ENCODE data around the gene SLC25A30.

SLC25A30 gene

GRCh38 chr13:45410466-45410865 lies 7.7 kb downstream of the SLC25A30 start:
- TF ChIP-seq, protein P1, sequence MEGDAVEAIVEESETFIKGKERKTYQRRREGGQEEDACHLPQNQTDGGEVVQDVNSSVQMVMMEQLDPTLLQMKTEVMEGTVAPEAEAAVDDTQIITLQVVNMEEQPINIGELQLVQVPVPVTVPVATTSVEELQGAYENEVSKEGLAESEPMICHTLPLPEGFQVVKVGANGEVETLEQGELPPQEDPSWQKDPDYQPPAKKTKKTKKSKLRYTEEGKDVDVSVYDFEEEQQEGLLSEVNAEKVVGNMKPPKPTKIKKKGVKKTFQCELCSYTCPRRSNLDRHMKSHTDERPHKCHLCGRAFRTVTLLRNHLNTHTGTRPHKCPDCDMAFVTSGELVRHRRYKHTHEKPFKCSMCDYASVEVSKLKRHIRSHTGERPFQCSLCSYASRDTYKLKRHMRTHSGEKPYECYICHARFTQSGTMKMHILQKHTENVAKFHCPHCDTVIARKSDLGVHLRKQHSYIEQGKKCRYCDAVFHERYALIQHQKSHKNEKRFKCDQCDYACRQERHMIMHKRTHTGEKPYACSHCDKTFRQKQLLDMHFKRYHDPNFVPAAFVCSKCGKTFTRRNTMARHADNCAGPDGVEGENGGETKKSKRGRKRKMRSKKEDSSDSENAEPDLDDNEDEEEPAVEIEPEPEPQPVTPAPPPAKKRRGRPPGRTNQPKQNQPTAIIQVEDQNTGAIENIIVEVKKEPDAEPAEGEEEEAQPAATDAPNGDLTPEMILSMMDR (IDR thresholded peaks at IDR 0.05), result no peak
- no peaks in the 10 kb centered on the region for H3K9me3 ChIP-seq
- H3K4me3 ChIP-seq (ENCODE audit: low read depth in 1 of 2, low read length in 1 of 2), result no peak overlapping the region
- peaks cover 17 to 61% of the 10 kb centered on the region in 2 experiments for H3K4me1 ChIP-seq (ENCODE audit: control insufficient read depth in 1 of 2, insufficient read depth in 1 of 2, low read depth in 1 of 2, low read length in 1 of 2)
- H3K36me3 ChIP-seq, result no peaks in the 10 kb centered on the region
- no peaks in the 10 kb centered on the region for H3K27me3 ChIP-seq
- peak overlapping the region; percentile 68 for H3K27ac ChIP-seq

DNA sequence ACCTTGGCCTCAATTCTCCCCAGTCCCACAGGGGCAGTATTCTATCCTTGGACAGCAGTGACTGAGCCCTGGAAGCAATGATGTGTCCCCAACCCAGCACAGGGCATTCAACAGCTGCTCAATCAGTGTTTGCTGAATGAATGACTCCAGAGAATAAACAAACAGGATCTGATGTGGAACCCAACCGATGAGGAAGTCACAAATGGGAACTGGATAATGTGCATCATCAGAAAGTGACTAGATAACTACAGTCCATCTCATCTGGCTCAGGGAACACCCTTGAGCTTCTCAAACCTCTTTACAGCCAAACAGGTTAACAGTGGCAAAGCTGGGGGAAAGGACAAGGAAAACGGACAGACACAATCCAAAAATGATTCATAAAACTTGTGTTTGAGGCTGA lies 8.2 kb downstream of the SLC25A30 start:
- H3K36me3 ChIP-seq, result no peaks in the 10 kb centered on the region

DNA sequence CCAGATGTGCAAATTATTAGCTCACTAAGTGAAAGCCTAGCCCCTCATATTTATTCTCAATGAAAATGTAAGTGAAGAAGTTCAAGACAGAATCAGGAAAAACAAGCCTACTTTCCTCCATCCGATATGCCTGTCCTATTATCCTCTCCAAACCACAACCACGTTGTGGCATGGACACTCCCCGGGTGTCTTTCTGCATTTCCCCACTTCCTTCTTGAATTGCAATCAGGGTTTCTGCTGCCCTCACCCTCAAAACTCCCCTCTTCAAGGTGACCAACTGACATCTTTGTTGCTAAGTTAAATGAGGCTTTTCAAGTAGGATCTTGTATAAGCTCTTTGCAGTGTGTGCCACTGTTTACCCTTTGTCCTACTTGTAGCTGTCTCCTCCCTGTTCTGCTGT lies 11.8 kb downstream of the SLC25A30 start:
- Histone ChIP-seq H3K27me3 (no peaks in the 10 kb centered on the region), H3K9me3 (no peaks in the 10 kb centered on the region), H3K27ac (peak overlapping the region; percentile 59), H3K4me3 (ENCODE audit: low read depth in 1 of 2, low read length in 1 of 2) (no peak overlapping the region), H3K4me1 (ENCODE audit: control insufficient read depth in 1 of 2, insufficient read depth in 1 of 2, low read depth in 1 of 2, low read length in 1 of 2) (peaks cover 11 to 34% of the 10 kb centered on the region in 2 experiments), H3K36me3 (peaks cover 13% of the 10 kb centered on the region)
- TF ChIP-seq, protein P1 (IDR thresholded peaks at IDR 0.05), result no peak

More for the DNA sequence above, 8.2 kb downstream of the SLC25A30 start:
- Histone ChIP-seq H3K27ac (peak overlapping the region; percentile 68), H3K4me1 (ENCODE audit: control insufficient read depth in 1 of 2, insufficient read depth in 1 of 2, low read depth in 1 of 2, low read length in 1 of 2) (peaks cover 17 to 59% of the 10 kb centered on the region in 2 experiments), H3K9me3 (no peaks in the 10 kb centered on the region), H3K4me3 (ENCODE audit: low read depth in 1 of 2, low read length in 1 of 2) (no peak overlapping the region), H3K27me3 (no peaks in the 10 kb centered on the region)
- TF ChIP-seq, protein P1 (IDR thresholded peaks at IDR 0.05), result no peak

- Histone ChIP-seq H3K27me3 (no peaks in the 10 kb centered on the region), H3K36me3 (peaks cover 36% of the 10 kb centered on the region), H3K4me3 (ENCODE audit: low read depth in 1 of 2, low read length in 1 of 2) (no peak overlapping the region), H3K27ac (no peak overlapping the region), H3K4me1 (ENCODE audit: control insufficient read depth in 1 of 2, insufficient read depth in 1 of 2, low read depth in 1 of 2, low read length in 1 of 2) (peaks cover 11 to 21% of the 10 kb centered on the region in 2 experiments), H3K9me3 (no peaks in the 10 kb centered on the region)
- TF ChIP-seq, protein P1 (IDR thresholded peaks at IDR 0.05), result no peak
These were observed 15.1 kb downstream of the SLC25A30 start for GRCh38 chr13:45403081-45403480.

DNA sequence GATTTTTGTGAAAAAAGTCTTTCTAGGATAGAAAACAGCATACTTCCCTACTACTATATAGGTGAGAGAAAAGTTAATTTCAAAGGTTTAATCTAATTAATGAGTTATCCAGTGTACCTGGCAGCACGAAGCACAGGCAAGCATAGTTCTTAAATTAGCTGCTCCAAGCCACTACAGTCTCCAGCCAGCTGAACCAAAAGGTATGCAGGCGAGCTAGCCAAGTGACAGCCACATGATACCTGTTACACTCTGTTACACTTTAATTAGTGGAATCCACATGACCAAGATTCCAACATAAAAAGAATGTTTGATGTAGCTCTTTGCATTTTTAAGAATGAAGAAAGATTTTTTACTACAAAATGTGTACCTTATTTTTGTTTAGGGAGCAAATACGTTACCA lies 15.5 kb downstream of the SLC25A30 start:
- Histone ChIP-seq H3K27ac (no peak overlapping the region), H3K9me3 (no peaks in the 10 kb centered on the region), H3K4me3 (ENCODE audit: low read depth in 1 of 2, low read length in 1 of 2) (no peak overlapping the region), H3K36me3 (peaks cover 40% of the 10 kb centered on the region), H3K4me1 (ENCODE audit: control insufficient read depth in 1 of 2, insufficient read depth in 1 of 2, low read depth in 1 of 2, low read length in 1 of 2) (peaks cover 11 to 21% of the 10 kb centered on the region in 2 experiments), H3K27me3 (no peaks in the 10 kb centered on the region)
- TF ChIP-seq, protein P1 (IDR thresholded peaks at IDR 0.05), result no peak

GRCh38 chr13:45401314-45401713 lies 16.9 kb downstream of the SLC25A30 start:
- Histone ChIP-seq H3K27me3 (no peaks in the 10 kb centered on the region), H3K27ac (no peak overlapping the region), H3K36me3 (peaks cover 46% of the 10 kb centered on the region), H3K9me3 (no peaks in the 10 kb centered on the region), H3K4me3 (ENCODE audit: low read depth in 1 of 2, low read length in 1 of 2) (no peak overlapping the region), H3K4me1 (ENCODE audit: control insufficient read depth in 1 of 2, insufficient read depth in 1 of 2, low read depth in 1 of 2, low read length in 1 of 2) (peaks cover 7 to 11% of the 10 kb centered on the region in 2 experiments)
- TF ChIP-seq, protein P1 (IDR thresholded peaks at IDR 0.05), result no peak
